Left forelimb (tissue), 1 donor: ENCODE data around the gene NDRG2.
"Not testable (repeated sequence)": the region's sequence is repeated elsewhere in the genome, so short reads cannot be mapped to it uniquely, and the experiment has no call there.

Source experiments
- DNase-seq: peaks from one replicate; pipeline ENCODE4 v3.0.0-alpha.2; 2018; ENCODE audit warnings: low spot score

Gene NDRG2

DNA sequence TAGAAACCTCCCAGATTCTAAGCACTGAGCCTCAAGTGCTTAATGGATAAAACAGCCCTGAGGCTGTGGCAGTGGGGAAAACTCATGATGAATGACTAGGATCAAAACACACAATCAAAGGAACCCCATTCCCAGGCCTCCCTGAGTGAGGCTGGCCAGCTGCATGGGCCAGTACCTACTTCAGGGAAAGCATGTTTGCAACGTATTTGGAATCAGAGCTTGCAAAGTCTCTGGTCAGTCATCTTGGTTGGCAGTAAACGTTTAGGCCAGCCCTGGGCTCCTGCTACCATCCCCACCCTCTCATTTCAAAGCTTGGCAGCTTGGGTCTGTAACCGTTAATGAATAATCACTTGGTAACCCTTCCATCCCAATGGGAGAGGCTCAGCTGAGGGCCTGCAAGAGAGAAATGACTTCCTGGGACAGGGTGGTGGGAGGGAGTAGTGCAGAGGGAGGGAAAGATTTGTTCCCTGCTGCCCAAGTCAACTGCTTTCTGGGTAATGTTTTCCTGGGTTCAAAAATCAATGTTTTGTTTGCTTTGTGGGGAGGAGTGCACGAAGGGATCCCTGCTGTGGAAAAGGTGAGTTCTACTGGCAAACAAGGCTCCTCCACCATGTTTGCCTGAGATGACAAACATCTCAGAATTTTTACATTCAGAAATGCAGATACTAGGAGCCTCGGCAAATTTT lies 30.7 kb upstream of the NDRG2 start:
- no peak for DNase-seq

DNA sequence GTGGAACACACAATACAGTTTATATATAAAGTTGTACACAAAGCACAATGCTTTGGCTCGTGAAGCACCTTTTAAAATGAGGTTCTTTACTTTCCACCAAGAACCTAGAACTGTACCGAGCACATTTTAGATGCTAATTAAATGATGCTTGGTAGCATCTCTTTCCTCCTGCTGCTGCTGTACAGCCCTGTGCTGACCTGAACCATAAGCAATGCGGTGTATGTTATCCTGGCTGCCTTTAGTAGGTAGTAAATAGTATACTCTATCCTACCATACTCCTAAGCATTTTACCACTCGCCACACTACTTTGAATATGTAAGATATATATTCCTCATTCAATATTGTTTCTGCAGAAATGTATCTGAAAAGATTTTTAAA lies 29.9 kb upstream of the NDRG2 start:
- no peak for DNase-seq

DNA sequence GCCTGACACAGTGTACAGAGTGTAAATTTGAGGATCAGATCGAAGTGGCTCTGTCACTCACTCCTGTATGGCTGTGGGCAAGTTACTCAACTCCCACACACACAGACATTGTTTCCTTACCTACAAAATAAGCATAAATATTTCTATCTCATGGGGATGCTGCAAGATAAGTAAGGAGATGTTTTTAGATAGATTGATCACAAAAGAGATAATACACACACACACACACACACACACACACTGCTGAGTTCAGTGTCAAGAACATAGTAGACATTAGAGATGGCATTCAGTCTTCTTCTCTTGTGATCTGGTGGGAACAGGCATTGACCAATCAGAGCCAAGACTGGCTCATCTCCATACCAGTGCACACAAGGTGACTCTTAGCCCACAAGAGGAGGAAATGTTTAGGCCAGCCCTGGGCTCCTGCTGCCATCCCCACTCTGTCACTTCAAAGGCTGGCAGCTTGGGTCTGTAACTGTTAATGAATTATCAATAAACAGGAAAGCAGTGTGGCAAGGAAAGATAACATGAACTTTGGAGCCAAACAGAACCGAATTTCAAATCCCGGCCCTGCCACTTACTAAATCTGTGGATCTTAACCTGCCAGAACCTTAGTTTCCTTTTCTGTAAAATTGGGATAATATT lies 29.4 kb upstream of the NDRG2 start:
- DNase-seq = no peak

DNA sequence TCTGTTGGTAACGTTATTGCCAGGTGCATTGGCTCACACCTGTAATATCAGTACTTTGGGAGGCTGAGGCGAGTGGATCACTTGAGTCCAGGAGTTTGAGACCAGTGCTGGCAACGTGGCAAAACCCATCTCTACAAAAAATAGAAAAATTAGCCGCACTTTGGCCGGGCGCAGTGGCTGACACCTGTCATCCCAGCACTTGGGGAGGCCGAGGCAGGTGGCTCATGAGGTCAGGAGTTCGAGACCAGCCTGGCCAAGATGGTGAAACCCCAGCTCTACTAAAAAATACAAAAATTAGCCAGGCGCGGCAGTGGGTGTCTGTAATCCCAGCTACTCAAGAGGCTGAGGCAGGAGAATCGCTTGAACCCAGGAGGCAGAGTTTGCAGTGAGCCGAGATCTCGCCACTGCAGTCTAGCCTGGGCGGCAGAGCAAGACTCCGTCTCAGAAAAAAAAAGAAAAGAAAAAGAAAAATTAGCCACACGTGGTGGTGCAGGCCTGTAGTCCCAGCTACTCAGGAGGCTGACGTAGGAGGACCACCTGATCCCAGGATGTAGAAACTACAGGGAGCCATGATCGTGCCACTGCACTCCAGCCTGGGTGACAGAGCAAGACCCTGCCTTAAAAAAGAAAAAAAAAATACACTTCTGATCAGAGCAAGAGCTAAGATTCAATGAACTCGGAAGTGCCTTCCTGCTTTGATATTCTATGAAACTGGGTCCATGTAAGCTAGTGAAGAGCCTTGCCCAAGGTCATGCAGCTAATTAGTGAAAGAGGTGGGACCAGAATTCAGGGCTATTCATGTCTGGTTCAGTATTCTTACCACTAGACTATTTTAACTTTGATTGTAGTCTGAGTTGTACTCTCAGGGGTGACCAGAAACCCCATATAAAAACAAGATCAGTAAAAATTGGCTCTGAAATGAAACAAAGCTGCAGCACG lies 28.6 kb upstream of the NDRG2 start:
- no peak for DNase-seq

DNA sequence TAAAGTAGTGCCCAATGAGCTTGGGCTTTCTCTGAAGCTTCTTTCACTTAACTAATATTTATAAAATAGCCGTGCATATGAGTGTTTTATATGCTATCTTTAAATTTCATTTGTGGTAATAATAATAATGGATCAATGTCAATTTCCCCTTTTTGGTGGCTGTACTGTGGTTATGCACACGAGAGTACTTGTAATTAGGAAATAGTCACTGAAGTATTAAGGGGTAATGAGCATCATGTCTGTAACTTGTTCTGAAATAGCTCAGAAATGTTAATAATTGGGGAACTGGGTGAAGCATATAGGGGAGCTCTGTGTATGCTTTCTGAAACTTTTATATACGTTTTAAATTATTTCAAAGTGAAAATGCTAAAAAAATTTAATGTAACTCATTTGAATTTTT lies 25.7 kb upstream of the NDRG2 start:
- DNase-seq = no peak

DNA sequence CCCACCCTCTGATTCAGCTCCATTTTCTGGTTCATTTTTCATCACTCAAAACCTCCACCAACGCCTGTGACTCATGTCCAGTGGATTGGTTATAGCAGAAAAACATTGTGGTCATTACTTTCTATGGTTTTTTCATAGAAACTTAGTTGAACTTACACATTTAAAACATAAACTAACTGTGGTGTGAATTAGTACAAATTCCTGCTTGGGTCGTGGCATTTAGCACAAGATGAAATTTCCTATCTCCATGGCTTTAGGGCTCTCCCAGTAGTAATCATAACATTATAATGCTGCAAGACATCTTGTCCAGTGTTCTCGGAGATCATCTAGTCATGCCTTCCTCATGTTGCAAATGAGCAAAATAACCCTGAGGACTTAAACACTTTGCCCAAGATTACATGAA lies 24.4 kb upstream of the NDRG2 start:
- no peak for DNase-seq

DNA sequence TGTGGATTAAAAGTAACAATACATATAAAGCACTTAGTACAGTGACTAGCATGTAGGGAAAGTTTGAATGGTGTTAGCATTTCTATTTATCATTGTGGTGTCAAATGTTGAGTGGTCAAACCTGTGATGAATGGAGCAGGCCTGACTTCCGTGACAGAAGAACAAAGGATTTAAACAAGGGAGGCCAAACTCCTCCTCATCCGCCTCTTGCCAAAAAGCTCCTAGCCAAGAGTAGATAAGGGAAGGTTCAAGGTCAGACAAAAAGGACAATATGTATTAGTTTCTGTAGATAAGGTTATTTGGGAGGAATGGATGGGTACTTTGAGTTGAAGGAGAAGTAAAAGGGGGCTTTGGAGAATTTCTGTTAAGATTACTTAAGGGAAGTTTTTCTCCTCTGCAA lies 23.8 kb upstream of the NDRG2 start:
- DNase-seq = no peak

DNA sequence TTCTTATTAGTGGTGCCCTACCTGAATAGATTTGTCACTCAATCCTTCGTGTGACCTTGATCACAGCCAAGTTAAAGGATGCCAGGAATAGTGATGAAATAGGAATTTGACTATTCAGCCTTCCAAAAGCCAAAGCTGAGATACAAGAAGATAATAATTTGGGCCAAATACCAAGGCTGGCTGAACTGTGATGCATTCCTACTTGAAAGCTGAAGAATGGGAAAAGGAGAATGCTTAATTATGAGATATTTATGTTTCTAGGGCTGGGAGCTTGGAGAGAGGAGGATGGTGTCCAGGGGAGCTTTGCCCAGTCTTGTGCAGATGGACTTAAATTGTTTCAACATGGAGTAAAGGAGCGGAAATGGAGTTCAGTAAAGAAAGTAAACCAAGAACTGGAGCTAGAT lies 22.5 kb upstream of the NDRG2 start:
- no peak for DNase-seq

DNA sequence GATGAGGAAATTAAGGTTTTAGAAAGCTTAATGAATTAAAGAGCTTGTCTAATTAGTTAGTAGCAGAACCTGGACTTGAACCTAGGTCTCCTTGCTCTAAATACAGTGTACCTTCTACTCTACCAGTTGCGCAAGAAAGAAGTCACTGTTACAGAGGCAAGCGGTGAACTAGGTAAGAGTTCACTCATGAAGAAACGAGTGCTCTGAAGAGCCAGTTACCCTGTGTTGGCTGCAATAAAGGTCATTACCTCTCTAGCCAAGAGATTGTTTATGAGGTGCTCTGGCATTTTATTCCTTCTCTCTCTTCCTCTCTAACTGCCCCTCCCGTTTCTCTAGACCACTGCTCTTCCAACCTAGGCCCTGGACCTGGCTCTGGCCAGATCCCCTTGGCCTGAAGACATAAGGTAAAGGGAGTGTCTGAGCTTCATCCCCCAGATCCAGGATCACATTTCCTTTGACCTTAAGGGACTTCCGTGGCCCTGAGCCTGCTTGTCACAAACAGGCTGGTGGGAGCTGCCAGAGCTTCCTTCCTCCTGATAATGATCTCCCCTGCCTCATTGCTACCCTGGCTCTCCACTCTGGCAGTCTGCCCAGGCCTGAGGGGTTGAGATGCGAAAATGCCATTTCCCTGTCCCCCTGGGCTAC lies 19.2 kb upstream of the NDRG2 start:
- DNase-seq = no peak

DNA sequence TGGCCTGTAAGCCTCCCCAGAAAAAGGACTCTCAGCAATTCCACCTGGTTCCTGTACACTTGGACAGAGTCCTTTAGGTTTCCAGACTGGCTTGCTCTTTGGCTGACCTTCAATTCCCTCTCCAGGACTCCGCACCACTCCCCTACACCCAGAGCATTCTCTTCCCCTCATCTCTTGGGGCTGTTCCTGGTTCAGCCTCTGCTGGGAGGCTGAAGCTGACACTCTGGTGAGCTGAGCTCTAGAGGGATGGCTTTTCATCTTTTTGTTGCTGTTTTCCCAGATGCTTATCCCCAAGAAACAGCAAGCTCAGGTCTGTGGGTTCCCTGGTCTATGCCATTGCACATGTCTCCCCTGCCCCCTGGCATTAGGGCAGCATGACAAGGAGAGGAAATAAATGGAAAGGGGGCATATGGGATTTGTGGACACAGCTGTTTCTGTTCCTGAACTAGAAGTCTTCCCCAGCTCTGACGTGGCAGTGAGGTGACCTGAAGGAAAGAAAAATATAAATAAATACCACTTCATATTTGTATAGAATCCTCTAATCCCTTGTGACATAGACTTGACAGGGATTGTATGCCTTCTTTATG lies 18.6 kb upstream of the NDRG2 start:
- DNase-seq = no peak

DNA sequence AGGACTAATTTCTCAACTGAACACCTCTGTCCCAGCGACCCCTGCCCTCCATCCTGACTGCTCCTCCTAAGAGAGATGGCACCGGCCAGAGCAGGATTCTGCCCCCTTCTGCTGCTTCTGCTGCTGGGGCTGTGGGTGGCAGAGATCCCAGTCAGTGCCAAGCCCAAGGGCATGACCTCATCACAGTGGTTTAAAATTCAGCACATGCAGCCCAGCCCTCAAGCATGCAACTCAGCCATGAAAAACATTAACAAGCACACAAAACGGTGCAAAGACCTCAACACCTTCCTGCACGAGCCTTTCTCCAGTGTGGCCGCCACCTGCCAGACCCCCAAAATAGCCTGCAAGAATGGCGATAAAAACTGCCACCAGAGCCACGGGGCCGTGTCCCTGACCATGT lies 18.1 kb upstream of the NDRG2 start:
- no peak for DNase-seq

DNA sequence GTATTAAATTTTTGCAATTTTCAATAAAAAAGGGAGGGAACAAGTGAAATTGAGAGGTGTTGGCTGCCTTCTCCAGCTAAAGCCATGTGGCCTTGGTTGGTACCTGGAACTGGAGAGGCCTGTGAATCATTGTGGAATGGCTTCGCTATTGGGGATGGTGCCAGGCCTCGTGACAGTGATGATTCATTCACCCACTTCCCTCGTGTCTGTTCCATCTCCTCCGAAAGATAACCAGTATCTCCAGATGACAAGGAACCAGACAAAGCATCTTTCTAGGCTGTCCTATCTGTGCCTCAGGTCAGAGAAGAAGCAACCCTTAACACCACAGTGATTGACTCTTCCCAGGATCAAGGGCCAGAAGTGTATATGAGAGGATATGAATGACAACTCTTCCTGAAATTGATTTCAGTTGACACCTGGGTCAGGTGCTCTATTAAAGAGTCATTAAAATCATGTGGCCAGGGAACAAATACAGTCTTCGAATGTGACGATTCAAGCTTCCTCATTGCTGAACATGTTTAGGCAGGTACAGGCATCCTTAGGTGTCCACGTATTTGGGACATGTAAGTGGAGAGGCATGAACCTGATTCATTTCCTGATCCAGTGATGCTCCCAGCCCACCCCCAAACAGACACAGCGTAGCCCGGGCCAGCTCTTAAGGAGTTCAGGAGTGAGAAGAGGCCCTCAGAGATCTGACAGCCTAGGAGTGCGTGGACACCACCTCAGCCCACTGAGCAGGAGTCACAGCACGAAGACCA lies 17.0 kb upstream of the NDRG2 start, which contains the start of gene RNASE7:
Gene RNASE7, plus strand, starts transcription at position 687 of the 758 bp plus-strand sequence. CDS start 631 bp downstream, outside the sequence.
- no peak for DNase-seq

DNA sequence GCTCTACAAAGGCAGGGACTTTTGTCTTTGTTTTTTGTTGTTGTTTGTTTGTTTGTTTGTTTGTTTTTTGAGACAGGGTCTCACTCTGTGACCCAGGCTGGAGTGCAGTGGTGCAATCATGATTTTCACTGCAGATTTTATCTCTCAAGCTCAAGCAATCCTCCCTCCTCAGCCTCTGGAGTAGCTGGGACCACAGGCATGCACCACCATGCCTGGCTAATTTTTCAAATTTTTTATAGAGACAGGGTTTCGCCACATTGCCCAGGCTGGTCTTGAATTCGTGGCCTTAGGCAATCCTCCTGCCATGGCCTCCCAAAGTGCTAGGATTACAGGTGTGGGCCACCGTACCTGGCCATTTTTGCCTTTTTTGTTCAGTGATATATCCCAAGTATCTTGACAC lies 16.1 kb upstream of the NDRG2 start:
- not testable (repeated sequence) for DNase-seq

DNA sequence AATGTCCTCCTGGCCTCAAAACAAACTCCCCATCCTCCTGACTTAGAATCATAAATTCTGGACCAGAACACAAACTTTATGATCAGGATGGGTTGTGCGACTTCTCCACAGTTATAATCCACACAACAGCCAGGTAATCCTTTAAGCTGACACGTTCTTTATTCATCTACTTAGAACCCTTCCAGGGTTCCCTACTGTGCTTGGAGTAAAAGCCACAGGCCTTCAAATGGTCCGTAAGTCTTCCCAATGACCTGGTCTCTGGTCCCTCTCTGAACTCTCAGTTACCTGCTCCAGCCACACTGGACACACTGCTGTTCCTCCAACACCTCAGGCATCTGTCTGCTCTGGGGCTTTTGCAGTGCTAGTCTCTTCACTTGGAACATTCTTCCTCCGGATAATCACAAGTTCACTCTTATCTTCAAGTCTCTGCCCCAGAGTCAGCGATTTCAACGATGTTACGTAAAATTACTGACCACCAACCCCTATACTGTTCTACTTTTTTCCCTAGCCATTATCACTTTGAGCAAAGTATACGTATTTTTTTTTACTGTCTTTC lies 15.6 kb upstream of the NDRG2 start:
- DNase-seq = no peak

DNA sequence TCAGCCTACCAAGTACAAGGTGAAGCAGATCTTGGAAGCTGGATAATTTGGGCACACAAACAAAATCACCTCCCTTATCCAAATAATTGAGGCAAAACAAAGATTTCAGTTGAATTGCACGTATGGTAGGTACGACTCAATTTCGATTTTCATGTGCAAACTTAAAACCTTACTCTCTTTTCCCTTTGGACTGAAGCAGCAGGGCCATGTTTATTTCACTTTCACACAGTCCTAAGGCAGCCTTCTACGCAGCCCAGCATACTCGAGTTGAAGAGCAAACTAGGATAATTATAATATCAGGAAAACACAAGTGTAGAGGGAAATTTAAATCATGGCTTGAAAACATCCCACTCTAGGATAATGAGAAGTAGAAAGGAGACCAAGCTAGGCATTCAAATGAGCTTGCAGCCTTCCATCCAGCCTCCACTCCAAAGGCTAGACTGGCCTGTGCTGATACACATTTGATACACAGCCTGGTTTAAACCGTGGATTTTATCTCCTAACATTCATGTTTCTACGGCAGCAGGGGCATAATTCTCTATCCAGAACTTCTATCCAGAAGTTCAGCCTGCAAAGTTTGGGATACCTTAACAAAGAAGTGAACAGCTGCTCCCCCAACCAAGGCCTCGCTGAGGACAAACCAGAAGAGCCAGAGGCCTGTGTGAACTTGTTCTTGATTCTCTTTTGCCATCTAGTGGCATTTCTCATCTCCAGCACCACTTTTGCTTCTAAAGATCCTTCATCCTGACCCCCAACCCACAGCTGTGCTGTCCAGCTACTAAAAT lies 14.9 kb upstream of the NDRG2 start:
- DNase-seq = no peak

DNA sequence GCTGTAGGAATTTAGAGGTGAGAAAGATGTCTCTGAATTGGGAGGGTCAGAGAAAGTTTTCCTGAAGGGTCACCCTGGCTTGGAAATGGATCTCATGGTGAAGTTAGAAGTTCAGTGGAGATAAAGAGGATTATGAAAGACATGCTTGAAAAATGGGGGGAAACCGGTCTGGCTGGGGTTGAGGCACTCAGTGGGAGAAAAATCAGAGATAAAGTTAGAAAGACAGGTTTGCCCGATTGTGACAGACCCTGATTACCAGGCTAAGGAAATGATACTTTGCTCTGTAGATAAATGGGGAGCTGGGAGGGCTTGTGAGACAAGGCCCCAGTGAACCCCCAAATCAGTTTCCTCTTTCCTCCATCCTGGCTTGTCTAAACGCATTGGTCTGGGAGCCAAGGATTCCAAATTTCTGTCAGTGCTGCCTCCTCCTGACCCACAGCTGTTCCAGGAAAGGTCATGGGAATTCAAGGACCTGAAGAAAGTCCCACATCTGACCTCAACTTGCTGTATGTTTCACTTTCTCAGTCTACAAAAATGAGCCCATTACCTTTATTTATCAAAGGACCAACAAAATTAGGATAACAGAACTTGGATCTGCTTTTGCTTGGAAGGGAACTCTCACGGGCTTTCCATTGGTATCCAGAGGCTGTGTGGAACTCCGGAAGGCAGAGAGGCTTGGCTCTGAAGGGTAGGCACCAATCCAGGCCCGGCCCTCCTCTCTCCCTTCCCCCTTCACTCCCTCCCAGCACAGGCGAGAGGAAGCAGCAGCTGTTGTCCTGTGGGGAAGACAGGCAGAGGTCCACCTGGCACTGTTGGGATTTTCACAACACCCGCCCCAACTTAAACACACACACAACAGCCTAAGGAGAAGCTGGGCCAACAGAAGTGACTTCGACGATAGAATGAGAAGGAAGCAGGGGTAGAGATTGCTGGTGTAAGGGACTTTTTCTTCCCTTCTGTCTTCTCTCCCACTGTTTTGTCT lies 13.9 kb upstream of the NDRG2 start:
- DNase-seq = peak; percentile 89

DNA sequence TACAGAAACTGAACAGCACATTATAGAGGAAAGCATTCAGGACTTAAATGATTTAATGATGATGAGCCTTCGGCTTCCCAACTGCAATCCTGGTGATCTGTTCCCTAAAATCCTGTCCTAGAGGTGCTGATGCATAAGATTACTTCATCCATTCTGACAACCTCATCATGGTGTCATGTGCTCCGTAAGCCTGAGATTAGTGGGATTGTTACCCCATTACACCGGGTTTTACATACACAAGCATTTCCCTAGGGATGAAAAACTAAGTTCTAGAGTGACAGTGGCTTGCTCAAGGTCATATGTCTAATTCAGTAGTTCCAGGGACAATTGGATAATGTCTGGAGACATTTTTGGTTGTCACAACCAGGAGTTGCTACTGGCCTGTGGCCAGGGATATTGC lies 12.3 kb upstream of the NDRG2 start:
- DNase-seq = peak; percentile 26

DNA sequence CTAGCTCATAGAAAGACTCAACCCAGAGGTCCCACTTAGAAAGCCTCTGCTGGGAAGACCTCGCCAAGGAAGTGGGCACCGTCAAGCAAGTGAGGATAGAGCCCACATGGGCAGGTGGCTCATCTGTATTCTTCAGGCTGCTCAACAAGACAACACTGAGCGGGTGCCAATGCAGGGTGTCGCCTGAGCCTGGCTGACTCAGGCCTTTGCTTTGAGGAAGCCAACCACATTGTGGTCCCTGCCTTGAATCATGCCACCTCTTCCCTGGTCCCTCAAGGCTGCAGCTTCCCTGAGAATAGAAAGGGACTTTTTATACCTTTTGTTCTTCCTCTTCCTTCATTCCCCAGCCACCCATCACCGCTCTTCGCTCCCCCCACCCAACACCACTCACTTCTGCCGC lies 11.9 kb upstream of the NDRG2 start:
- DNase-seq = no peak

DNA sequence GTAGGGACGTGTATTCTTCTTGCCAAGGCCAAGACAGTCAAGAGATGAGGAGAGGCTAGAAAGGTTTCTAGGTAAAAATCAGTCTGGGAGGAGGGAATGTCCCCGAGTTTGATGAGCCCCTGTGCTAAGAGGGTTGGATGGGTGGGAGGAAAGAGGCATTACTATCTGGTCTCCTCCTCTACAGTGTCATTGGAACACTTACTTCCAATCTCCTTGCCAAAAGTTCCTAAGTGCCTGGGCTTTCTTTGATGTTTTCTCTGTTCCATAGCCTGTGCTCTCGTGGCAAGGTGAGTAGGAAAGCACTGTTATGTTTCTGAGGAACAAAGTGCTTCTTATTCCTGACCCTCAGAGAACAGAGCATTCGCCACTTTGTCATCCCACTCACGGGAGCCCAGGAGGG lies 9.8 kb upstream of the NDRG2 start, which contains the start of gene RNASE13:
Gene RNASE13, minus strand, starts transcription at position 101 of the 400 bp plus-strand sequence. CDS start 519 bp downstream, outside the sequence.
- no peak for DNase-seq
